Measurements from ENCODE around the gene APOL6. TPM values are rescaled to one million over a fixed set of nuclear protein-coding genes. Genes with fewer than 3 reads are reported as not detected.
A peak's percentile ranks its signal among the peaks of the same experiment; 100 is the strongest.
"Not testable (repeated sequence)": the region's sequence is repeated elsewhere in the genome, so short reads cannot be mapped to it uniquely, and the experiment has no call there.

APOL6 gene
- total RNA-seq, 1 experiment from 2014 or later, result 23.4 TPM

DNA sequence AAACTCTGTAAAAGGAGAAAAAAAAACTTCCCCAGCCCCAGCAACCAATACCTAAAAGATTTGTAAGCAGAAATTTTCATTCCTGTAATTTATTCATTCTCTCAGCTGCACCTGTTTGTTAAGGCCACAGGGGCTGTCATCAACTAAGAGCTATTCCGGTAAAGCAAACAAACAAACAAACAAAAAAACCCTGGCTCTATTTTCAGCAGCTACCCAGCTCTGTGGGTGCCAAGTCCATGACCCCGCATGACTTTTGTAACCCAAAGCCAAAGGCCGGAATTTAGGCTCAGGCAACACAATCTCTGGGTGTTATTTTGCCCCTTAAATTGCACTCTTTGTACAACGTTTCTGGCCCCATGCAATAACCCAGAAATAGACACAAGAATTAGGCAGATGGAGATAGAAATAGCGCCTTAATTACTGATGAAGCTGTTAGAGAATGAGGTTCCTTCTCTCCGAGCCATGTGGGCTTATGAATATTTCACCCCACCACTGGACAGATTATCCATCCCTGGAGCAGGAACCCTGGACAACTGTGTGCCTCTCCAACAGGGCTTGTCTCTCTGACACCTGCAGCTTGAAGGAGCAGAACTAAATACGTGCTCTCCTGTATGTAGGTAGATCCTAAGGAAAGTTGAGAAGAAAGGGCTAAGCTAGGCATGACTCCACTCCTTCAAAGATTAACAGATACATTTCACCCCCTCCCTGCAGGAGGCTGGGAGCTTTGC, 29.4 kb downstream of the APOL6 start:
- no peak for DNase-seq (ENCODE audit: low read depth)

GRCh38 chr22:35678836-35679235, 30.6 kb downstream of the APOL6 start:
- no peak for DNase-seq (ENCODE audit: low read depth)

DNA sequence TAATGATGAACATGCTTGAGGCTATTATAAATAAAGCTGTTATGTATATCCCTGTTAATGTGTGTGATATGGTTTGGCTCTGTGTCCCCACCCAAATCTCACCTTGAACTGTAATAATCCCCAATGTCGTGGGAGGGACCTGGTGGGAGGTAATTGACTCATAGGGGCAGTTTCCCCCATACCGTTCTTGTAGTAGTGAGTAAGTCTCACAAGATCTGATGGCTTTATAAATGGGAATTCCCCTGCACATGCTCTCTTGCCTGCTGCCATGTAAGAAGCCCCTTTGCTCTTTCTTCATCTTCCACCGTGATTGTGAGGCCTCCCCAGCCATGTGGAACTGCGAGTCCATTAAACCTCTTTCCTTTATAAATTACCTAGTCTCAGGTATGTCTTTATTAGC, 31.2 kb downstream of the APOL6 start:
- peak; percentile 38 for DNase-seq (ENCODE audit: low read depth)

GRCh38 chr22:35681454-35682052, 33.3 kb downstream of the APOL6 start:
- no peak for DNase-seq (ENCODE audit: low read depth)

- DNase-seq (ENCODE audit: low read depth), result no peak
Observed at GRCh38 chr22:35683560-35683959, 35.3 kb downstream of the APOL6 start.

GRCh38 chr22:35684270-35684700, 36.0 kb downstream of the APOL6 start:
- DNase-seq (ENCODE audit: low read depth), result peak; percentile 30

DNA sequence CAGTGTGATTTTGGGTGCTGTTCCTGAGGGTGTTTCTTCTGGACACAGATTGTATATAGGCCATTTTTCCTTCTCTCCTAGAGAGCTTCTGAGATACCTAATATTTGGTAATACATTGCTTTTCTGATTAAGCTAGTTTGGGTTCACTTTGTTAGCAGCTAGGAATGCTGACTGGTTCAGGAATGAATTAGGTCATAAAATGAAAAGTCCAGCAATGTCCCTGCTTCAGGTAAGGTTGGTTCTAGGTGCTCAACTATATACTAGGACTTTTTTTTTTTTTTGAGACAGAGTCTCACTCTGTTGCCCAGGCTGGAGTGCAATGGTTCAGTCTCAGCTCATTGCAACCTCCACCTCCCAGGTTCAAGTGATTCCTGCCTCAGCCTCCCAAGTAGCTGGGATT, 36.5 kb downstream of the APOL6 start:
- DNase-seq (ENCODE audit: low read depth), result no peak

GRCh38 chr22:35685731-35686130, 37.5 kb downstream of the APOL6 start:
- DNase-seq (ENCODE audit: low read depth), result peak; percentile 60

- no peak for DNase-seq (ENCODE audit: low read depth)
Observed at GRCh38 chr22:35686298-35686697, 38.1 kb downstream of the APOL6 start.

DNA sequence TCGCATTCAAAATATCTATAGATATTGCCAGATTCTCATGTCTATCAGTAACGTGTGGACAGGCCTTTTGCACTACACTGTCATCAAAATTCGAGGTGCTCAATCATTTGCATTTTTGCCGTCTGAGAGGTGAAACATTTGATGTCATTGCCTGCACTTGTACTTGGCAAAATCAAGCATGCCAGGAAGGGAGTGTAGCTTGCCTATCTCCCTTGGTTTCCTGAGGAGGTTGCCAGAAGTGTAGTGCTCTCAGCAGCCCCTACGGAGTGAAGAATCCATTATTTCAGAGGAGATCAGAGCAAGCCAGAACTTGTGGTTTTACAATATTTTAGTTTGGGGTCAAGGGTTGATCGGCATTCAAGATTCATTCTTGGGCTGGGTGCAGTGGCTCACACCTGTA, 39.2 kb downstream of the APOL6 start:
- no peak for DNase-seq (ENCODE audit: low read depth)

GRCh38 chr22:35688913-35689675, 40.8 kb downstream of the APOL6 start:
- DNase-seq (ENCODE audit: low read depth), result peak; percentile 37

- no peak for DNase-seq (ENCODE audit: low read depth)
Observed at GRCh38 chr22:35690001-35690400, 41.8 kb downstream of the APOL6 start.

DNA sequence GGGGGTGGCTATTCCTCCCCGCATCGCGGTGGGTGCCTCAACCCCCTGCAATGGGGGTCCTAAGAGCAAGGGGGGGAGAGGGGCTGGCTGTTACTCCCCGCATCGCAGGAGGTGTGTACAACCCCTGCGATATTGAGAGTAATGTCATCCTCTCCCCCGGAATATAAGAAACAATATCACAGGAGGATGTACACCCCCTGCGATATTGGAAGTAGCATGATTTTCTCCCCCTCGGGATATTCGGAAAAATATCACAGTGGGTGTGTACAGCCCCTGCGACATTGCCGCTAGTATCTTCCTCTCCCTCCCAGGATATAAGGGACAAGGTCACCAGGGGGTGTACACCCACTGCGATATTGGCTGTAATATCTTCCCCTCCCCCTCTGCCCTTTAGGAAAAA, 47.0 kb downstream of the APOL6 start:
- no peak for DNase-seq (ENCODE audit: low read depth)

- no peak for DNase-seq (ENCODE audit: low read depth)
Observed at GRCh38 chr22:35697142-35697541, 48.9 kb downstream of the APOL6 start.

GRCh38 chr22:35699852-35700251, 51.6 kb downstream of the APOL6 start:
- not testable (repeated sequence) for DNase-seq (ENCODE audit: low read depth)

DNA sequence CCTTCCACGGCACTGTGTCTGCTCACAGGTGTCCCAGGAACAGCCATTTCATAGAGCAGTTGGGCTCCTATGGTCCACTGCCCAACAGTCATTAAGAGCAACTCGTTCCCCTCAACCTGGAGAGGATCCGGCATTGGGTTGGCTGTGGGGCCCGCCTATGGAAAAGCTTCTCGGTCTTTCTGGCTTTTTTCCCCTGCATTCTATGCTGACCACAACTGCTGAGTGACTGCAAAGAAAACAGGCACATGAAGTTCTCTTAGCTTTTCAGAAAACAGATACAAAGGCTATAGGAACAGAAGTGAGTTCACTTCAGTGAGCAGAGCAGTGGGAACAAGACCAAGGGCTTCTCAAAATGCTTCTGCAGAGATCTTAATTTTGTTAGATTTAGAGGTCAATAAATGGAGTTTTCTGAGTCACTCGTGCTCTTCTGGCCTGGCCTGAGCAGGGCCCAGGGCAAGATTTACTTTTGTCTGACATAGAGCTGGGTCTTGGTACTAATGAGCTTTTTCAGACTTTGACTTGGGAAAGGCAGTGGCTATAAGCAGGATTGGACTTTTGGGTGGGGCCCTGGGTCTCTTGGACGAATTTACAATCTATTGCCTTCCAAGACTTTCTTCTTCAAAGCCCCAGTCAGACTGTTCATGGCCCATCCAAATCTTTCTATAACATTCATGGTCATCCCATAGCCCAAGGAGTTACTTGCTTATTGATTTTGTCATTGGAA, 55.8 kb downstream of the APOL6 start:
- no peak for DNase-seq (ENCODE audit: low read depth)

DNA sequence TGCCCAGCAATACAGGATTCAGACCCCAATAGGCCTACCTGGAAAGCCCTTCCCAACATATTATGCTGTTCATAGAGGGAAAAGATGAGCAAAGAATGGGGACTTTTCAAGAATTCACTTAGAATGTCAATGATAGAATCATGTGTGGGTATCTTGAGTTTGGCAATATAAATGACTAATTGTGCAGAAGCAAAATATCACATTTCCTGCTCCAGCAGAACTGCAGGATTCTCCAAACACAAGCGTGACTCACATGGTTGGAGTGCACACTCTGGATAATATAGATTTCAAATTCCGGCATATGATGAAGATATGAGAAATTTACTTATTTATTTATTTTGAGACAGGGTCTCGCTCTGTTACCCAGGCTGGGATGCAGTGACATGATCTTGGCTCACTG, 56.9 kb downstream of the APOL6 start:
- peak; percentile 80 for DNase-seq (ENCODE audit: low read depth)

DNA sequence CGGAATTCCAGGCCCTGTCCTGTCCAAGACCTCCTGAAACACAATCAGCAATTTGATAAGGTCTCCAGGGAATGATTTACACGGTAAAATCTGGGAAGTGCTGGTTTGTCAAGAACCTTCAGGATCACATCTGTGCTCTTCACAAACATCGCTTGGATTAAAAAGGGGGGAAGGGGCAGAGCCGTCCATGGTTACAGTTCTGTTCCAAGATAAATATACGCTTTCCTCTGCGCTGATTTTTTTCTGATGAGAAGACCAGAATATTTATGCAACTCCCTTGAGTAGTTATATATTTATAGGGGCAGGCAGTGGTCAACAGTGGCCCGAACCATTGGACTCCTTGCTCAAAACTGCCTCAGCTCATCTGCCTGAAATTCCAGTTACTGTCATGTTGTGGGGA, 60.2 kb downstream of the APOL6 start:
- DNase-seq (ENCODE audit: low read depth), result no peak

GRCh38 chr22:35708917-35709316, 60.7 kb downstream of the APOL6 start:
- DNase-seq (ENCODE audit: low read depth), result no peak

GRCh38 chr22:35711336-35711735, 63.1 kb downstream of the APOL6 start:
- no peak for DNase-seq (ENCODE audit: low read depth)

DNA sequence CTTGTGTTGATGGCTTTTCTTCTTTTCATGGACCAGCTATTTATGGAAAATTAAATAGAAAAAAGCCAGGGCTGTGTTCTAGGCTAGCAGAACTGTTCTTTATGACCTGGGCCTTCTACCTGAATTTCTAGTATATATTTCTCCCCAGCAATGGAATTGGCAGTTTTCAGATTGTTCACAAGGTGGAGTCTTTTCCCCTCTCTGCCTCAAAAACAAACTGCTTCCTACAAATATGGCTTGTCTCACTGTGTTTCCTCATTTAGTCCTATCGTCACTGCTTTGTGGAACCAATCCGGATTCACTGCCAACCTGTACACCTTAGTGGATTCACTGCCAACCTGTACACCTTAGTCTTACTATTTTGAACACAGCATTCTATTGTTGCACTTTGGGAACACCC, 64.4 kb downstream of the APOL6 start:
- DNase-seq (ENCODE audit: low read depth), result no peak

DNA sequence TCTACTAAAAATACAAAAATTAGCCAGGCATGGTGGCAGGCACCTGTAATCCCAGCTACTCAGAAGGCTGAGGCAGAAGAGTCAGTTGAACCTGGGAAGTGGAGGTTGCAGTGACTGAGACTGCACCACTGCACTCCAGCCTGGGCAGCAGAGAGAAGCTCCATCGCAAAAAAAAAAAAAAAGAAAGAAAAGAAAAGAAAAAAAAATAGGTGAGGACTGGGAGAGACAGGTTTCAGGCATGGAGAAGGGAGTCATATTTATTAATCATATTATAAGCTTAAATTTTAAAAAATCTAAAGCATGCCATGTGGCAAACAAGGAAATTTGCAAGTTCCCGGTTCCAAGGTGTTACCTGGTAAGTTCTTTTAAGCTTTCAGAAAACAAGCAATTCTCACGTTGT, 69.3 kb downstream of the APOL6 start, which contains the start of gene APOL5:
Gene APOL5, plus strand, starts transcription at position 301 of the 400 bp plus-strand sequence. Its CDS starts 0 bp downstream, at position 301.
- no peak for DNase-seq (ENCODE audit: low read depth)
